ENCODE results near the gene PPT1.

GRCh38 chr1:40044110-40044509, 52.9 kb downstream of the PPT1 start:
- TF ChIP-seq EZH2 (IDR thresholded peaks at IDR 0.05; ENCODE audit: borderline replicate concordance, low read length) (no peak), CTCF (IDR thresholded peaks at IDR 0.05; ENCODE audit: low read length) (no peak)
